CD14-positive monocyte (primary cell): ENCODE results near the gene YBX3. TPM values are rescaled to one million over a fixed set of nuclear protein-coding genes. Genes with fewer than 3 reads are reported as not detected.

Experiments
- DNase-seq, 3 donors: peaks; one replicate each; pipeline ENCODE4 v3.0.0-alpha.2; 2011 to 2022
- H2AFZ ChIP-seq: 2 replicates; pipeline ENCODE4 v1.6.0; 2012; ENCODE audit warnings: mild to moderate bottlenecking, low read depth, low read length, inconsistent platforms; ENCODE audit not compliant: insufficient read depth, poor library complexity, severe bottlenecking
- H3K27ac ChIP-seq, 2 donors: 1 replicate in 1 of 2; 2 replicates in 1 of 2; pipeline ENCODE4 v1.5.1; 2012 to 2013; ENCODE audit warnings: low read length in 2 of 2, control low read depth in 1 of 2, inconsistent platforms in 1 of 2, low read depth in 1 of 2, mild to moderate bottlenecking in 1 of 2
- H3K27me3 ChIP-seq, 2 donors: one replicate each; pipeline versions ENCODE4 v1.6.0 to v1.6.1; 2011 to 2013; ENCODE audit warnings: low read length in 2 of 2; ENCODE audit not compliant: control insufficient read depth in 2 of 2, insufficient read depth in 2 of 2
- H3K36me3 ChIP-seq, 2 donors: replicated peaks in 1 of 2; 1 replicate in 1 of 2; 2 replicates in 1 of 2; pipeline versions ENCODE4 v1.5.1 to v1.6.1; 2012 to 2013; ENCODE audit warnings: low read length in 2 of 2, control low read depth in 1 of 2, inconsistent platforms in 1 of 2, mild to moderate bottlenecking in 1 of 2; ENCODE audit not compliant: insufficient read depth in 2 of 2, control insufficient read depth in 1 of 2
- H3K4me1 ChIP-seq, 2 donors: 1 replicate in 1 of 2; 2 replicates in 1 of 2; pipeline versions ENCODE4 v1.5.1 to v1.6.1; 2012 to 2013; ENCODE audit warnings: low read length in 2 of 2, control low read depth in 1 of 2, inconsistent platforms in 1 of 2, mild to moderate bottlenecking in 1 of 2, moderate library complexity in 1 of 2; ENCODE audit not compliant: insufficient read depth in 2 of 2, control insufficient read depth in 1 of 2
- H3K4me2 ChIP-seq: replicated peaks from 2 replicates; pipeline ENCODE3; 2012; ENCODE audit warnings: low read length, moderate library complexity, mild to moderate bottlenecking; ENCODE audit not compliant: poor library complexity, severe bottlenecking; ENCODE audit errors: extremely low read depth
- H3K4me3 ChIP-seq, 3 experiments: fragments of 200-600 bp in 1 of 3; sonication (generic) in 1 of 3; replicated peaks in 1 of 3; 1 replicate in 2 of 3; 2 replicates in 1 of 3; pipeline ENCODE4 v1.5.1; 2011 to 2013; ENCODE audit warnings: low read length in 3 of 3, mild to moderate bottlenecking in 3 of 3, control low read depth in 2 of 3, low read depth in 2 of 3, inconsistent platforms in 1 of 3, moderate library complexity in 1 of 3
- H3K79me2 ChIP-seq: 2 replicates; pipeline ENCODE4 v1.6.0; 2012; ENCODE audit warnings: mild to moderate bottlenecking, control low read depth, inconsistent platforms, low read length, moderate library complexity; ENCODE audit not compliant: insufficient read depth
- H3K9ac ChIP-seq: 2 replicates; pipeline ENCODE4 v1.6.0; 2017; ENCODE audit warnings: low read length, mild to moderate bottlenecking; ENCODE audit not compliant: insufficient read depth, poor library complexity, severe bottlenecking
- H3K9me3 ChIP-seq, 2 donors: replicated peaks in 1 of 2; 1 replicate in 1 of 2; 2 replicates in 1 of 2; pipeline versions ENCODE4 v1.5.1 to v1.6.1; 2012 to 2013; ENCODE audit warnings: low read length in 2 of 2, control low read depth in 1 of 2; ENCODE audit not compliant: control insufficient read depth in 1 of 2, insufficient read depth in 1 of 2
- H4K20me1 ChIP-seq: 2 replicates; pipeline ENCODE4 v1.6.0; 2012; ENCODE audit warnings: mild to moderate bottlenecking, low read length, control low read depth, moderate library complexity; ENCODE audit not compliant: insufficient read depth
- H3K27ac Mint-ChIP-seq, 7 donors: one replicate each; pipeline ENCODE4 v1.8.0; 2020; ENCODE audit warnings: mild to moderate bottlenecking in 7 of 7, mixed read lengths in 7 of 7, moderate library complexity in 6 of 7, inconsistent platforms in 2 of 7
- H3K27me3 Mint-ChIP-seq, 3 donors: one replicate each; pipeline ENCODE4 v1.8.0; 2021 to 2022; ENCODE audit warnings: low read depth in 3 of 3, mild to moderate bottlenecking in 3 of 3, mixed read lengths in 3 of 3, moderate library complexity in 3 of 3, inconsistent platforms in 1 of 3
- H3K36me3 Mint-ChIP-seq, 2 donors: one replicate each; pipeline ENCODE4 v1.8.0; 2020; ENCODE audit warnings: mixed read lengths in 2 of 2, inconsistent platforms in 1 of 2, mild to moderate bottlenecking in 1 of 2
- H3K4me1 Mint-ChIP-seq: one replicate; pipeline ENCODE4 v1.8.0; 2020; ENCODE audit warnings: mild to moderate bottlenecking, mixed read lengths
- H3K4me3 Mint-ChIP-seq, 2 donors: one replicate each; pipeline ENCODE4 v1.8.0; 2020; ENCODE audit warnings: mild to moderate bottlenecking in 2 of 2, mixed read lengths in 2 of 2, moderate library complexity in 1 of 2
- H3K9me3 Mint-ChIP-seq, 7 donors: one replicate each; pipeline ENCODE4 v1.8.0; 2020 to 2022; ENCODE audit warnings: mixed read lengths in 7 of 7, mild to moderate bottlenecking in 6 of 7, moderate library complexity in 6 of 7, inconsistent platforms in 2 of 7
- WGBS: methylation state at CpG from one replicate; pipeline ENCODE4 v1.1.5; 2013; ENCODE audit warnings: missing lambda C conversion rate; ENCODE audit not compliant: insufficient coverage; 5-methylcytosine and 5-hydroxymethylcytosine counted together
- intact Hi-C, 2 donors: fragments of 100-400 bp; cut with micrococcal nuclease; formaldehyde crosslinking; loops; one replicate each; pipeline versions ENCODE4 v1.15.0 to v1.15.1; 2023
- polyA plus RNA-seq, 3 donors: library from polyadenylated mRNA; depleted of rRNA in 1 of 3; unstranded in 2 of 3; stranded (reverse) in 1 of 3; fragments of 300-500 nt in 2 of 3; fragments of >200 nt in 1 of 3; fragmentation: Illumina TruSeq in 2 of 3; gene quantifications; 1 replicate in 2 of 3; 2 replicates in 1 of 3; pipeline ENCODE4 v1.2.3, GENCODE V29; 2012 to 2021
- TF ChIP-seq, protein P1 (sequence below): fragments of 200-600 bp; IDR thresholded peaks from one replicate; pipeline ENCODE4 v1.8.0; 2022; ENCODE audit warnings: antibody characterized with exemption, mild to moderate bottlenecking

The YBX3 gene
- polyA plus RNA-seq, 3 donors = 104 to 203 (median 131) TPM

DNA sequence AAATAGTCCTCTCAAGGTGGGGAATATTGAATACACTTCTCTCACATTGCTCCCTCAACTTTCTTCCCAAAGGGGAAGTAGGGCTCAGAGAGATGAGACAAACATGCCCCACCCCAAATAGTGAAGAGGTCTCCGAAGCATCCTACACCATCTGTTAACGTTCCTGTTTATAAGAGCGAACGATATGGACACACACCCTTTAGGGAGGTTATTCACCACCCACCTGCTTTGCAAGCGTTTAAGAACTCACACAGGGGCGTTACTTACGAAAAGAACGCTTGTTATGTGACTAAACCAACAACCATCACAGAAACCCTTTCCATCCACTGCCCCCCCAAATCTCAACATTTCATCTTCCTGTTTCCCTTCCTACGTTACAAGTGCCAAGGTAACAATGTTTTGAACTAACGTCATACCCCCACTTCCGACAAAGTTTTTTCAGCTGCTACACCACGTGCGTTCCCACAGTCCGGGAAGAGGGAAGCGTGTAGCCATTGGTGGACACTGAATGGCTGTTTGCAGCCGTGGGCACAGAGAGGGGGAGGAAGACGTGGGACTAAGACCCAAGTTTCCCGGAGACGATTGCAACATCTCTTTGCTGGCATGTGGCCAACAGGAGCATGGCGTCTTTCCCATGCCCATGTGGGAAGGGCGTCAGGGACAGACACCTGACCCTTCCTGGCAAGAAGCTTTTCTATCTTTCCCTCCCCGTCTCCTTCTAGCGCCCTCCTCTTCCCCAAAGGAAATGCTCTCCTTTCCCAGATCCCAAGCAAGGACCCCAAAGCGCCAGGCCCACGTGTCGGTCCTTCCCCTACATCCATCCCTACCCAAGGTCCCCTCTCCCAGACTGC lies 1.2 kb downstream of the YBX3 start:
- Histone ChIP-seq H3K4me3 (peak overlapping the region; percentile 80 to 87 (median 81)), H3K79me2 (peaks cover 60% of the 10 kb centered on the region), H3K9ac (peak overlapping the region; percentile 82), H3K27me3 (peaks cover 10 to 12% of the 10 kb centered on the region in 2 donors), H3K36me3 (peaks cover 4 to 13% of the 10 kb centered on the region in 2 donors), H3K9me3 (no peaks in the 10 kb centered on the region), H3K27ac (peak overlapping the region; percentile 84 to 91), H2AFZ (peak overlapping the region; percentile 76), H3K4me1 (peaks cover 17 to 29% of the 10 kb centered on the region in 2 donors), H3K4me2 (peak overlapping the region; percentile 80), H4K20me1 (peaks cover 54% of the 10 kb centered on the region)
- peak; percentile 86 to 96 (median 91) for DNase-seq
- under 1% methylated on average over 20 of the region's 26 CpGs for WGBS
- Mint-ChIP-seq H3K27ac (peak overlapping the region; percentile 94 to 100 (median 98)), H3K36me3 (peaks cover 12 to 14% of the 10 kb centered on the region in 2 donors), H3K4me3 (peak overlapping the region; percentile 100), H3K27me3 (peaks cover 16 to 23% (median 22%) of the 10 kb centered on the region in 3 donors), H3K9me3 (peaks cover 0 to 5% (median 3%) of the 10 kb centered on the region in 7 donors), H3K4me1 (peaks cover 39% of the 10 kb centered on the region)
- intact Hi-C loops = loop anchor here in 1 of 2 donors (10.0 kb wide), 1 partner anchor 107 kb away; the partner anchor contains the start of gene MAGOHB
- TF ChIP-seq, protein P1, sequence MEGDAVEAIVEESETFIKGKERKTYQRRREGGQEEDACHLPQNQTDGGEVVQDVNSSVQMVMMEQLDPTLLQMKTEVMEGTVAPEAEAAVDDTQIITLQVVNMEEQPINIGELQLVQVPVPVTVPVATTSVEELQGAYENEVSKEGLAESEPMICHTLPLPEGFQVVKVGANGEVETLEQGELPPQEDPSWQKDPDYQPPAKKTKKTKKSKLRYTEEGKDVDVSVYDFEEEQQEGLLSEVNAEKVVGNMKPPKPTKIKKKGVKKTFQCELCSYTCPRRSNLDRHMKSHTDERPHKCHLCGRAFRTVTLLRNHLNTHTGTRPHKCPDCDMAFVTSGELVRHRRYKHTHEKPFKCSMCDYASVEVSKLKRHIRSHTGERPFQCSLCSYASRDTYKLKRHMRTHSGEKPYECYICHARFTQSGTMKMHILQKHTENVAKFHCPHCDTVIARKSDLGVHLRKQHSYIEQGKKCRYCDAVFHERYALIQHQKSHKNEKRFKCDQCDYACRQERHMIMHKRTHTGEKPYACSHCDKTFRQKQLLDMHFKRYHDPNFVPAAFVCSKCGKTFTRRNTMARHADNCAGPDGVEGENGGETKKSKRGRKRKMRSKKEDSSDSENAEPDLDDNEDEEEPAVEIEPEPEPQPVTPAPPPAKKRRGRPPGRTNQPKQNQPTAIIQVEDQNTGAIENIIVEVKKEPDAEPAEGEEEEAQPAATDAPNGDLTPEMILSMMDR = no peak

DNA sequence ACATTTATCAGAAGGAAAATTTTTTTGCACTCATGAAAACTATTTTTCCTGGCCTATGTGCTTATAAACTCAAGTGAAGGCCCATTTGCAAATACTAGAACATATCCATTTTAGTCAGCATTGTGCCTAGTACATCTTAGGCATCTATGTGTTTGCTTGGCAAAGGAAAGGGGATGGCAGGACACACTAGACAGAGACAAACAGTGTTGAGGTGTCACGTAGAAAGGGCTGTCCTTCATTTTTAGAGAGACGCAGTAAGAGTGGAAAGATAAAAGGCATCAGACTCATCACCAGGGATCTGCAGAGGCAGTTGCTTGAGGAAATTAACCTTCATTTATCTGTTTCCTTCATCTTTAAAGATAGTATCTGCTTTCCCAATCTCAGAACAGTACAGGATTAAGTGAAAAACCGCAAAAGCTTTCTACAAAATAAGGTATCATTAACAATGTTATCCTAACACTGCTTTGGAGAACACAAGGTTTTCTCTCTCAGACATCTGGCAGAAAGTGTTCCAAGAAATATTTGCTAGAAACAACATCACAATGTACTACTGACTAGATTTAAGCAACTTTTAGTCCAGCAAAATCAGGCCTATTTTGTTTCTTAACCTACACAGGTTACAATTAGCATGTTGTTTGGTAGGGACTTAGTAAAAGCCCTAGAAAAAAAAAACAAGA lies 2.0 kb downstream of the YBX3 start:
- peaks cover 10 to 12% of the 10 kb centered on the region in 2 donors for H3K27me3 ChIP-seq

More for the DNA sequence above, 2.0 kb downstream of the YBX3 start:
- TF ChIP-seq, protein P1 = no peak
- Mint-ChIP-seq H3K9me3 (peaks cover 0 to 5% (median 3%) of the 10 kb centered on the region in 7 donors), H3K27me3 (peaks cover 16 to 21% (median 20%) of the 10 kb centered on the region in 3 donors), H3K4me1 (peaks cover 39% of the 10 kb centered on the region), H3K36me3 (peaks cover 18 to 22% of the 10 kb centered on the region in 2 donors), H3K4me3 (peak overlapping the region; percentile 100), H3K27ac (peak overlapping the region; percentile 39 to 100 (median 98))
- H4K20me1 ChIP-seq = peaks cover 62% of the 10 kb centered on the region
- H2AFZ ChIP-seq = no peak overlapping the region
- H3K4me1 ChIP-seq = peaks cover 17 to 29% of the 10 kb centered on the region in 2 donors
- intact Hi-C loops = loop anchor here in 1 of 2 donors (10.0 kb wide), 1 partner anchor 106 kb away; the partner anchor contains the start of gene MAGOHB
- whole genome bisulfite sequencing = 25% methylated on average over 2 of the region's 3 CpGs
- DNase-seq = no peak
- peak overlapping the region; percentile 82 for H3K9ac ChIP-seq
- peak overlapping the region; percentile 80 for H3K4me2 ChIP-seq
- H3K79me2 ChIP-seq = peaks cover 66% of the 10 kb centered on the region
- peak overlapping the region in 1 of 2 donors; percentile 91 for H3K27ac ChIP-seq
- H3K9me3 ChIP-seq = no peaks in the 10 kb centered on the region
- peak overlapping the region; percentile 80 to 87 (median 81) for H3K4me3 ChIP-seq
- peaks cover 4 to 19% of the 10 kb centered on the region in 2 donors for H3K36me3 ChIP-seq
